Ovary (tissue), 9 donors: Measurements from ENCODE around the gene NCOA3. TPM values are rescaled to one million over a fixed set of nuclear protein-coding genes. Genes with fewer than 3 reads are reported as not detected.

ENCODE experiments used
- DNase-seq, 5 donors: peaks; one replicate each; pipeline ENCODE4 v3.0.0-alpha.2; 2019 to 2020
- H3K27ac ChIP-seq, 2 donors: fragments of 200-600 bp; one replicate each; pipeline versions ENCODE4 v1.5.1 to v1.8.0; 2019 to 2022
- H3K27me3 ChIP-seq: fragments of 200-600 bp; one replicate; pipeline ENCODE4 v1.8.0; 2022
- H3K36me3 ChIP-seq: fragments of 200-600 bp; sonication (generic); one replicate; pipeline ENCODE4 v1.5.1; 2019
- H3K4me1 ChIP-seq: one replicate; pipeline ENCODE4 v1.8.1; 2013; ENCODE audit warnings: mild to moderate bottlenecking, moderate library complexity; ENCODE audit not compliant: insufficient read depth
- H3K4me3 ChIP-seq: fragments of 200-600 bp; sonication (generic); one replicate; pipeline ENCODE4 v1.5.1; 2017
- H3K9me3 ChIP-seq, 2 donors: fragments of 200-600 bp in 1 of 2; sonication (generic) in 1 of 2; one replicate each; pipeline versions ENCODE4 v1.5.1 to v1.8.1; 2013 to 2019; ENCODE audit warnings: mild to moderate bottlenecking in 1 of 2, moderate library complexity in 1 of 2
- EP300 ChIP-seq: sonication (generic); formaldehyde crosslinking; IDR thresholded peaks from one replicate; pipeline ENCODE4 v1.6.1; 2017; ENCODE audit warnings: antibody characterized with exemption
- POLR2A ChIP-seq: fragments of 450-650 bp; IDR thresholded peaks from one replicate; pipeline ENCODE4 v1.6.1; 2017; ENCODE audit warnings: antibody characterized with exemption, mild to moderate bottlenecking, moderate library complexity
- WGBS, 3 donors: extraction: QIAGEN DNeasy Blood & Tissue Kit in 1 of 3; methylation state at CpG; one replicate each; pipeline versions ENCODE4 v1.1.5 to v1.1.7; 2013 to 2017; 5-methylcytosine and 5-hydroxymethylcytosine counted together
- intact Hi-C, 4 donors: fragments of 100-400 bp; cut with DNase I; formaldehyde crosslinking; loops; one replicate each; pipeline versions ENCODE4 v1.11.0 to v1.15.1; 2022 to 2023
- polyA plus RNA-seq, 2 donors: library from polyadenylated mRNA; stranded (reverse); fragments of 200-250 nt in 1 of 2; fragments of 350-450 nt in 1 of 2; fragmentation: Illumina TruSeq in 1 of 2; extraction: RNeasy Lipid Tissue Mini Kit (QIAGEN cat#74804) in 1 of 2; gene quantifications; one replicate each; pipeline ENCODE4 v1.2.3, GENCODE V29; 2013 to 2014
- total RNA-seq, 7 donors: library from RNA; depleted of rRNA in 2 of 7; stranded (reverse); fragments of >200 nt in 2 of 7; fragmentation: NEBNext Ultra II Directional in 3 of 7; extraction: Animal tissue kit (Norgen Biotek cat#: 25700) in 3 of 7; gene quantifications; one replicate each; pipeline versions ENCODE4 v1.1.0 to v1.2.4, GENCODE V29; 2016 to 2023
- TF ChIP-seq, protein P1 (sequence below), 3 donors: fragments of 450-650 bp in 2 of 3; fragments of 200-600 bp in 1 of 3; IDR thresholded peaks; one replicate each; pipeline versions ENCODE4 v1.5.1 to v1.8.0; 2016 to 2022; ENCODE audit warnings: antibody characterized with exemption in 3 of 3, mild to moderate bottlenecking in 1 of 3
- donor health status: DM: no; HTN: no; CAD: no; lungs with moderate emphysema.
- donor health status: DM: no; HTN: no; CAD: no.
- donor health status: Bipolar disorder and iron deficiency.
- donor health status: DM: yes; HTN: yes; CAD: no.
- donor health status: DM: no; HTN: no; CAD: no.
- donor health status: DM: yes; HTN: yes; CAD: no.

NCOA3 gene
- total and polyA plus RNA-seq, 9 donors = 8.2 to 32.4 (median 25.7) TPM

DNA sequence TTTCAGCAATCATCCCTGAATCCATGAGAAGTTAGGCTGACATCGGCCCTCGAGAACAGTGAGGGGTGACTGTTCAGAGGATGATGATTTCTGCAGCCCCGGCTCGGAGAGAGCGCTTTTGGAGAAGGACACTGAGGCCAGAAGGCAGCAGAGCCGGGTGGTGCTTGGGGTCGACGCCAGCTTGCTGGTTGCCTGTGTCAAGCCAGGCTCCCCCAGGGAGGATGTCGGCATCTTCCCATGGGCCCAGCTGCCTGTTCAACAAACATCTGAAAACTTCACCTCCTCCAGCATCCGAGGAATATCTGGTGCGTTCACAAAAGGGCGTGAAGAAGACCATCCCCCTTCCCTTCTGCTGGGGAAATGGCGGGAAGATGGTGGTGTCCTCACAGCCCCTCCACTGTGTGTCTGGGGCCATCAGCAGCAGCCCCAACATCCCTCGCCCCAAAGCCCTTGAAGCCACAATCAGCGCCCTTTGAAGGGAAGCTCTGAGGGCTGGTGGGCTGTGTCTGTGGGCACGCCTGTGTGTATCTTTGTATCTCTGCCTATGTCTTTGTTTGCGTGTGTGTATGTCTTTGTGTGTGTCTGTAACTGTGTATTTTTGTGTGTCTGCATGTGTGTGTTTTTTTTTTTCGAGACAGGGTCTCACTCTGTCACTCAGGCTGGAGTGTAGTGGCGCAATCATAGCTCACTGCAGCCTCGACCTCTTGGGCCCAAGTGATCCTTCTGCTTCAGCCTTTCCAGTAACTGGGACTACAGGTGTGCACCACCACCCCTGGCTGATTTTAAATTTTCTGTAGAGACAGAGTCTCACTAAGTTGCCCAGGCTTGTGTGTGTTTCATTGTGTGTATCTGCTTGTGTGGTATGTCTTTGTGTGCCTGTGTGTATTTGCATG is 185.7 kb downstream of the NCOA3 start:
- intact Hi-C loops = loop anchor here in 1 of 4 donors (10.0 kb wide), 1 partner anchor 477 kb away; no protein-coding TSS in a partner anchor
- DNase-seq = no peak
- Histone ChIP-seq H3K4me3 (no peak overlapping the region), H3K4me1 (peaks cover 4% of the 10 kb centered on the region), H3K27ac (no peak overlapping the region), H3K27me3 (no peaks in the 10 kb centered on the region), H3K36me3 (no peaks in the 10 kb centered on the region), H3K9me3 (peaks cover 0 to 12% of the 10 kb centered on the region in 2 donors)
- TF ChIP-seq POLR2A (no peak), EP300 (no peak)
- WGBS, 3 donors = 90 to 91% (median 90%) methylated on average over 20 of the region's 20 CpGs

DNA sequence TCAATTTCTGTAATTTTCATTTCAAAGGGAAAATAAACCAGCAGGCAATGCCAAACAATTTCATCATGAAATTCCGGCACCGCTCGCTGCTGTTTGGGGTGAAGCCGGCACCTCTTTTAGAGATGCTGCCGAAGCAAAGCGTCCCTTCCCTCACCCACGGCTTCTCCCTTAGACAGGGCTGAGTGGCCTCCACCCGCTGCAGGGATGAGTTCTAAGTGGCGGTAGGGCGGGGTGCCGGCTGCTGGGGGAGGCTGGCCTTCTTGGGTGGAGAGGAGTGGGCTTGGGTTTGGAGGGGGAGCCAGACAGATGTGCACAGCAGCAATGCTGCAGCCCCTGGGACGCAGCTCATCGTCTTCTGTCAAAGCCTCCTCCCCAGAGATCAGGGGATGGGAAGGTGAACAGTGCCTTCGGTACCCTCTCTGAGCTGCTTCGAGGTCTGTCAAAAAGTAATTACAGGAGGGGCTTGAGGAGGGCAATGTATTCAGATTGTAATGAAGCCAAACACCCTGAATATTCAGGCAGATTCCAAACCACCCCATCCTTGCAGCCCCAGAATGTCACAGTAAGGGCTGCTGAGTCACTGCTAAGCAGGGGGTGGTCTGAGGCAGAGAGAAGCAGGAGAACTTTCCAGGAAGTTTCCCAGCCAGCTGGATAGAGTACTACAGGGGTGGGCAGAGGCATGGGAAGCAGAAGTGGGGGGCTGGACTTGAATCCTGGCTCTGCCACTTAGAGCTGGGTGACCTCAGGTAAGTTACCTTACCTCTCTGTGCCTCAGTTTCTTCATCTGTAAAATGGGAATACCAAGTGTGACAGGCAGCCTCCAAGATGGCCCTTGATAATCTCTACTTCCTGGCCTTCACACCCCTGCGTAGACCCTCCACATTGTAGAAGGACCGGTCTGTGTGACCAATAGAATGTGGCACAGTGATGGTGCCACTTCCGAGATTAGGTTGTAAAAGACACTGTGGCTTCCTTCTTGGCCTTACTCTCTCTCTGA is 187.0 kb downstream of the NCOA3 start:
- Histone ChIP-seq H3K9me3 (peaks cover 4 to 12% of the 10 kb centered on the region in 2 donors), H3K27ac (no peak overlapping the region), H3K36me3 (no peaks in the 10 kb centered on the region), H3K4me1 (no peaks in the 10 kb centered on the region), H3K4me3 (no peak overlapping the region), H3K27me3 (no peaks in the 10 kb centered on the region)
- 84 to 90% (median 86%) methylated on average over 18 of the region's 18 CpGs for WGBS, 3 donors
- no peak for DNase-seq
- TF ChIP-seq EP300 = no peak
- TF ChIP-seq, protein P1, sequence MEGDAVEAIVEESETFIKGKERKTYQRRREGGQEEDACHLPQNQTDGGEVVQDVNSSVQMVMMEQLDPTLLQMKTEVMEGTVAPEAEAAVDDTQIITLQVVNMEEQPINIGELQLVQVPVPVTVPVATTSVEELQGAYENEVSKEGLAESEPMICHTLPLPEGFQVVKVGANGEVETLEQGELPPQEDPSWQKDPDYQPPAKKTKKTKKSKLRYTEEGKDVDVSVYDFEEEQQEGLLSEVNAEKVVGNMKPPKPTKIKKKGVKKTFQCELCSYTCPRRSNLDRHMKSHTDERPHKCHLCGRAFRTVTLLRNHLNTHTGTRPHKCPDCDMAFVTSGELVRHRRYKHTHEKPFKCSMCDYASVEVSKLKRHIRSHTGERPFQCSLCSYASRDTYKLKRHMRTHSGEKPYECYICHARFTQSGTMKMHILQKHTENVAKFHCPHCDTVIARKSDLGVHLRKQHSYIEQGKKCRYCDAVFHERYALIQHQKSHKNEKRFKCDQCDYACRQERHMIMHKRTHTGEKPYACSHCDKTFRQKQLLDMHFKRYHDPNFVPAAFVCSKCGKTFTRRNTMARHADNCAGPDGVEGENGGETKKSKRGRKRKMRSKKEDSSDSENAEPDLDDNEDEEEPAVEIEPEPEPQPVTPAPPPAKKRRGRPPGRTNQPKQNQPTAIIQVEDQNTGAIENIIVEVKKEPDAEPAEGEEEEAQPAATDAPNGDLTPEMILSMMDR (IDR thresholded peaks at IDR 0.05) = no peak
- no peak for TF ChIP-seq POLR2A
- intact Hi-C loops = loop anchor here in 1 of 4 donors (10.0 kb wide), 1 partner anchor 476 kb away; no protein-coding TSS in a partner anchor

DNA sequence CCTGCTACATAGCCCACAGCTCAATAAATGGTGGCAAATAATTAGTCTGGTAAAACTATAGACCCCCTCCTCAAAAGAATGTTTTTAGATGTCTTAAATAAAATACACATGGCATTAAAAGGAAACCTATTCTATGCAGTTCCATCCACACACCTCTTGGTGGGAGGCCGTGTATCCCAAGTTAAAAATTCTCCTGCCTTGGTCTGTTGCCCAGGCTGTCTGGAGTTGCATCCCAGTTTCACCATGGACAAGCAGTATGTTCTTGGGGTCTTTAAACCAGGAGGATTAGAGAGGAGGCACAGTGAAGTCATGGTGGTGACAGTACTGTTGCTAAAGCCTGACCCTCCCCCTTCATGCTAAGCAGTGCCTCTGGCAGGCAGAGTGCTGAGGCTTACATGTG is 188.0 kb downstream of the NCOA3 start:
- H3K4me1 ChIP-seq = no peaks in the 10 kb centered on the region
- H3K4me3 ChIP-seq = no peak overlapping the region
- 96 to 100% (median 96%) methylated on average over 1 of the region's 1 CpG for WGBS, 3 donors
- peaks cover 4 to 12% of the 10 kb centered on the region in 2 donors for H3K9me3 ChIP-seq
- no peaks in the 10 kb centered on the region for H3K36me3 ChIP-seq
- intact Hi-C loops = loop anchor here in 1 of 4 donors (10.0 kb wide), 1 partner anchor 475 kb away; no protein-coding TSS in a partner anchor
- no peak for DNase-seq
- H3K27me3 ChIP-seq = no peaks in the 10 kb centered on the region
- no peak overlapping the region for H3K27ac ChIP-seq
- TF ChIP-seq POLR2A (no peak), EP300 (no peak)
- TF ChIP-seq, protein P1 (IDR thresholded peaks at IDR 0.05) = no peak

DNA sequence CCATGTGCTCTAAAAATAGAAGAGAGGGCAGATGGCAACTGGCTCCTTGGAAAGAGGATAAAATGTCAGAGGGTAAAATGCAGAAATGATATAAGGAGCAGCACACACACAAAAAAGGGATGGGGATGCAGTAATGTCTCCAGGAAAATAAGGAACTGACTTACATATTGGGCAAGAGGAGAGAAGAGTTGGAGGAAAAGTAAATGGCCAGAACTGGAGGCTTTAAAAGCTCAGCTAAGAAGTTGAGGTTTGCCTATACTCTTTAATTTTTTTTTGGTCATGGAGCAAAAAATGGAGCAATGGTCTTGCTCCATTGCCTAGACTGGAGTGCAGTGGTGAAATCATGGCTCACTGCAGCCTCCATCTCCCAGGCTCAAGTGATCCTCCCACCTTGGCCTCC is 189.9 kb downstream of the NCOA3 start:
- Histone ChIP-seq H3K36me3 (no peaks in the 10 kb centered on the region), H3K4me1 (no peaks in the 10 kb centered on the region), H3K27me3 (no peaks in the 10 kb centered on the region), H3K9me3 (peaks cover 4 to 12% of the 10 kb centered on the region in 2 donors), H3K27ac (no peak overlapping the region), H3K4me3 (no peak overlapping the region)
- TF ChIP-seq, protein P1 (IDR thresholded peaks at IDR 0.05) = no peak
- TF ChIP-seq POLR2A = no peak
- TF ChIP-seq EP300 = no peak
- intact Hi-C loops = no loop called here
- DNase-seq = no peak
